ENCODE measurements around the gene HSPD1. TPM values are rescaled to one million over a fixed set of nuclear protein-coding genes. Genes with fewer than 3 reads are reported as not detected.
"Not testable (repeated sequence)": the region's sequence is repeated elsewhere in the genome, so short reads cannot be mapped to it uniquely, and the experiment has no call there.

HSPD1 gene
- total RNA-seq, 1 experiment from 2014 or later: 681 TPM

GRCh38 chr2:197495433-197496134 is 4.1 kb downstream of the HSPD1 start:
- ChIA-PET CTCF (interaction anchor here (0.5 to 1.4 kb wide), 3 partner anchors 18 to 205 kb away, joined by 3 to 4 read pairs (median 3); no protein-coding TSS in a partner anchor), POLR2A (interaction anchor here (0.6 to 8.0 kb wide), 9 partner anchors 13 to 104 kb away, joined by 3 to 135 read pairs (median 4); partner anchors contain the start of genes COQ10B, MOB4 and SF3B1)
- Mint-ChIP-seq H3K9me3 (ENCODE audit: unreplicated experiment) (no peaks in the 10 kb centered on the region), H3K27ac (ENCODE audit: low read depth, unreplicated experiment) (no peak overlapping the region), H3K27me3 (ENCODE audit: insufficient read depth, unreplicated experiment) (no peaks in the 10 kb centered on the region), H3K4me3 (ENCODE audit: unreplicated experiment) (peak overlapping the region; percentile 89), H3K4me1 (ENCODE audit: insufficient read depth, unreplicated experiment) (peaks cover 11% of the 10 kb centered on the region), H3K36me3 (ENCODE audit: insufficient read depth, unreplicated experiment) (peaks cover 91% of the 10 kb centered on the region)
- intact Hi-C loops (cut with micrococcal nuclease): loop anchor here (5.0 kb wide), 1 partner anchor 43 kb away; the partner anchor contains the start of gene COQ10B
- no TSS peak for BruUV-seq (replicated peaks)
- TF ChIP-seq CTCF (IDR thresholded peaks at IDR 0.05; ENCODE audit: unreplicated experiment): no peak
- no peak for DNase-seq (ENCODE audit: unreplicated experiment)

GRCh38 chr2:197487385-197487784 is 12.3 kb downstream of the HSPD1 start:
- peaks cover 89% of the 10 kb centered on the region for H3K36me3 Mint-ChIP-seq (ENCODE audit: insufficient read depth, unreplicated experiment)
- H3K27ac Mint-ChIP-seq (ENCODE audit: low read depth, unreplicated experiment): no peak overlapping the region
- ChIA-PET POLR2A (interaction anchor here (1.7 to 5.1 kb wide), 2 partner anchors 12 to 28 kb away, joined by 6 to 39 read pairs; partner anchors contain the start of genes HSPD1, HSPE1 and MOB4), CTCF (interaction anchor here (0.8 kb wide), 1 partner anchor 19 kb away, joined by 4 read pairs; no protein-coding TSS in a partner anchor)
- H3K9me3 Mint-ChIP-seq (ENCODE audit: unreplicated experiment): no peaks in the 10 kb centered on the region
- no peak for TF ChIP-seq CTCF (IDR thresholded peaks at IDR 0.05; ENCODE audit: unreplicated experiment)
- no peaks in the 10 kb centered on the region for H3K27me3 Mint-ChIP-seq (ENCODE audit: insufficient read depth, unreplicated experiment)
- H3K4me3 Mint-ChIP-seq (ENCODE audit: unreplicated experiment): no peak overlapping the region
- DNase-seq (ENCODE audit: unreplicated experiment): no peak
- no peaks in the 10 kb centered on the region for H3K4me1 Mint-ChIP-seq (ENCODE audit: insufficient read depth, unreplicated experiment)
- BruUV-seq (replicated peaks): no TSS peak
- intact Hi-C loops (cut with micrococcal nuclease): no loop called here

GRCh38 chr2:197486175-197486574 is 13.5 kb downstream of the HSPD1 start:
- H3K27me3 Mint-ChIP-seq (ENCODE audit: insufficient read depth, unreplicated experiment): no peaks in the 10 kb centered on the region
- CTCF ChIA-PET: no interaction called here
- DNase-seq (ENCODE audit: unreplicated experiment): no peak
- no peak overlapping the region for H3K27ac Mint-ChIP-seq (ENCODE audit: low read depth, unreplicated experiment)
- POLR2A ChIA-PET: no interaction called here
- TF ChIP-seq CTCF (IDR thresholded peaks at IDR 0.05; ENCODE audit: unreplicated experiment): no peak
- no TSS peak for BruUV-seq (replicated peaks)
- no peaks in the 10 kb centered on the region for H3K9me3 Mint-ChIP-seq (ENCODE audit: unreplicated experiment)
- intact Hi-C loops (cut with micrococcal nuclease): no loop called here
- H3K4me1 Mint-ChIP-seq (ENCODE audit: insufficient read depth, unreplicated experiment): no peaks in the 10 kb centered on the region
- peaks cover 77% of the 10 kb centered on the region for H3K36me3 Mint-ChIP-seq (ENCODE audit: insufficient read depth, unreplicated experiment)
- no peak overlapping the region for H3K4me3 Mint-ChIP-seq (ENCODE audit: unreplicated experiment)

GRCh38 chr2:197484248-197484647 is 15.4 kb downstream of the HSPD1 start:
- peaks cover 62% of the 10 kb centered on the region for H3K36me3 Mint-ChIP-seq (ENCODE audit: insufficient read depth, unreplicated experiment)
- H3K27me3 Mint-ChIP-seq (ENCODE audit: insufficient read depth, unreplicated experiment); H3K4me1 Mint-ChIP-seq (ENCODE audit: insufficient read depth, unreplicated experiment); H3K9me3 Mint-ChIP-seq (ENCODE audit: unreplicated experiment); H3K27ac Mint-ChIP-seq (ENCODE audit: low read depth, unreplicated experiment); DNase-seq (ENCODE audit: unreplicated experiment); H3K4me3 Mint-ChIP-seq (ENCODE audit: unreplicated experiment); BruUV-seq (replicated peaks); intact Hi-C loops (cut with micrococcal nuclease); POLR2A ChIA-PET: not testable (repeated sequence)
- CTCF ChIA-PET: interaction anchor here (0.6 kb wide), 1 partner anchor 91 kb away, joined by 5 read pairs; no protein-coding TSS in a partner anchor

Measured in MCF 10A (cell line).